HL-60 (cell line): ENCODE data around the gene ACTR8.

ENCODE experiments used
- DNase-seq, 2 experiments: peaks; one replicate each; pipeline ENCODE4 v3.0.0-alpha.2; 2010 to 2020; ENCODE audit warnings: low read depth in 1 of 2, low spot score in 1 of 2
- H3K27ac ChIP-seq: fragments of 250-450 bp; sonication (Bioruptor Pico); replicated peaks from 2 replicates; pipeline ENCODE4 v1.5.1; 2020; ENCODE audit warnings: mild to moderate bottlenecking, moderate library complexity
- H3K27me3 ChIP-seq: fragments of 250-450 bp; sonication (Bioruptor Pico); 2 replicates; pipeline ENCODE4 v1.5.1; 2021; ENCODE audit warnings: mild to moderate bottlenecking, moderate library complexity; ENCODE audit not compliant: insufficient read depth, poor library complexity, severe bottlenecking
- H3K4me3 ChIP-seq: replicated peaks from 2 replicates; pipeline ENCODE4 v1.5.1; 2011; ENCODE audit warnings: mild to moderate bottlenecking, control low read depth, low read length; ENCODE audit not compliant: insufficient read depth
- GABPA ChIP-seq: IDR thresholded peaks from 2 replicates; pipeline ENCODE4 v1.6.1; 2012; ENCODE audit warnings: low read depth
- POLR2AphosphoS5 ChIP-seq: IDR thresholded peaks from 2 replicates; pipeline ENCODE4 v1.6.1; 2012; ENCODE audit warnings: low read depth
- SPI1 ChIP-seq: IDR thresholded peaks from 2 replicates; pipeline ENCODE4 v1.6.1; 2012; ENCODE audit warnings: low read depth, mild to moderate bottlenecking, borderline replicate concordance
- TF ChIP-seq, protein P1 (sequence below): IDR thresholded peaks from 2 replicates; pipeline ENCODE4 v1.6.1; 2012; ENCODE audit warnings: low read depth; ENCODE audit not compliant: insufficient replicate concordance
- TF ChIP-seq, protein P2 (sequence below): IDR thresholded peaks from one replicate; pipeline ENCODE4 v1.5.1; 2011; ENCODE audit warnings: low read length, control low read depth, inconsistent platforms; ENCODE audit not compliant: insufficient read depth

Gene ACTR8

DNA sequence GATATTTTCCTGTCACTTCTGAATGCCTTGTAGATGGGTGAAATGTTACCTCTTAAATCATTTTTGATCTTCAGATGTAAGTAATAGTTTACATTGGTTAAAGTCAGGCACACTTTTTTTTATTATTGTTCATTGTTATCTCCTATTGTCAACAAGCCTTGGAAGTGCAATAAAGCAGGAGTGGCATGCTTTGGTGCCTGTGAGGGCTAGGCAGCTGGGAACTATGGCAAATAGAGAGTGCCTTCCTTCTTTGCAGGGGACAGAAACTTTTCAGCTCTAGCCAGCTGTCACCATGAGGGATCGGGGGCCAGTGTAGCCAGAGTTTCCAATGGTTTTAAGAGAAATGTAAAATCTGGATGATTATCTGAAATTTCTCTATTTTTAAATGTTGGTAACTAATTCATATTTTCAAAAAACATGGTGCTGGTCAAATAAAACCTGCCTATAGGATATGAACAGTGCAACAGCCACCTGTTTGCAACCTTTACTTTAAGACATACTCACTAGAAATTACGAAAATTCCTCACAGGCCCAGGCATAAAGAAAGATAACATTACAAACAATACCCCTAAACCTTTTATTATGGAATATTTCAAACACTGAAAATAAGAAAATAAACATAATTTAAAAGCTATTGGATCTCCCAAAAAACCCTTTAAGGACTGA lies 18.8 kb upstream of the ACTR8 start:
- DNase-seq: no peak
- TF ChIP-seq, protein P1, sequence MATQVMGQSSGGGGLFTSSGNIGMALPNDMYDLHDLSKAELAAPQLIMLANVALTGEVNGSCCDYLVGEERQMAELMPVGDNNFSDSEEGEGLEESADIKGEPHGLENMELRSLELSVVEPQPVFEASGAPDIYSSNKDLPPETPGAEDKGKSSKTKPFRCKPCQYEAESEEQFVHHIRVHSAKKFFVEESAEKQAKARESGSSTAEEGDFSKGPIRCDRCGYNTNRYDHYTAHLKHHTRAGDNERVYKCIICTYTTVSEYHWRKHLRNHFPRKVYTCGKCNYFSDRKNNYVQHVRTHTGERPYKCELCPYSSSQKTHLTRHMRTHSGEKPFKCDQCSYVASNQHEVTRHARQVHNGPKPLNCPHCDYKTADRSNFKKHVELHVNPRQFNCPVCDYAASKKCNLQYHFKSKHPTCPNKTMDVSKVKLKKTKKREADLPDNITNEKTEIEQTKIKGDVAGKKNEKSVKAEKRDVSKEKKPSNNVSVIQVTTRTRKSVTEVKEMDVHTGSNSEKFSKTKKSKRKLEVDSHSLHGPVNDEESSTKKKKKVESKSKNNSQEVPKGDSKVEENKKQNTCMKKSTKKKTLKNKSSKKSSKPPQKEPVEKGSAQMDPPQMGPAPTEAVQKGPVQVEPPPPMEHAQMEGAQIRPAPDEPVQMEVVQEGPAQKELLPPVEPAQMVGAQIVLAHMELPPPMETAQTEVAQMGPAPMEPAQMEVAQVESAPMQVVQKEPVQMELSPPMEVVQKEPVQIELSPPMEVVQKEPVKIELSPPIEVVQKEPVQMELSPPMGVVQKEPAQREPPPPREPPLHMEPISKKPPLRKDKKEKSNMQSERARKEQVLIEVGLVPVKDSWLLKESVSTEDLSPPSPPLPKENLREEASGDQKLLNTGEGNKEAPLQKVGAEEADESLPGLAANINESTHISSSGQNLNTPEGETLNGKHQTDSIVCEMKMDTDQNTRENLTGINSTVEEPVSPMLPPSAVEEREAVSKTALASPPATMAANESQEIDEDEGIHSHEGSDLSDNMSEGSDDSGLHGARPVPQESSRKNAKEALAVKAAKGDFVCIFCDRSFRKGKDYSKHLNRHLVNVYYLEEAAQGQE: no peak
- TF ChIP-seq POLR2AphosphoS5 (no peak), SPI1 (no peak), GABPA (no peak)
- TF ChIP-seq, protein P2, sequence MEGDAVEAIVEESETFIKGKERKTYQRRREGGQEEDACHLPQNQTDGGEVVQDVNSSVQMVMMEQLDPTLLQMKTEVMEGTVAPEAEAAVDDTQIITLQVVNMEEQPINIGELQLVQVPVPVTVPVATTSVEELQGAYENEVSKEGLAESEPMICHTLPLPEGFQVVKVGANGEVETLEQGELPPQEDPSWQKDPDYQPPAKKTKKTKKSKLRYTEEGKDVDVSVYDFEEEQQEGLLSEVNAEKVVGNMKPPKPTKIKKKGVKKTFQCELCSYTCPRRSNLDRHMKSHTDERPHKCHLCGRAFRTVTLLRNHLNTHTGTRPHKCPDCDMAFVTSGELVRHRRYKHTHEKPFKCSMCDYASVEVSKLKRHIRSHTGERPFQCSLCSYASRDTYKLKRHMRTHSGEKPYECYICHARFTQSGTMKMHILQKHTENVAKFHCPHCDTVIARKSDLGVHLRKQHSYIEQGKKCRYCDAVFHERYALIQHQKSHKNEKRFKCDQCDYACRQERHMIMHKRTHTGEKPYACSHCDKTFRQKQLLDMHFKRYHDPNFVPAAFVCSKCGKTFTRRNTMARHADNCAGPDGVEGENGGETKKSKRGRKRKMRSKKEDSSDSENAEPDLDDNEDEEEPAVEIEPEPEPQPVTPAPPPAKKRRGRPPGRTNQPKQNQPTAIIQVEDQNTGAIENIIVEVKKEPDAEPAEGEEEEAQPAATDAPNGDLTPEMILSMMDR: no peak
- no peak overlapping the region for H3K4me3 ChIP-seq
- H3K27ac ChIP-seq: no peak overlapping the region
- H3K27me3 ChIP-seq: no peaks in the 10 kb centered on the region

- Histone ChIP-seq H3K27me3 (no peaks in the 10 kb centered on the region), H3K27ac (no peak overlapping the region), H3K4me3 (no peak overlapping the region)
- DNase-seq: no peak
- no peak for TF ChIP-seq GABPA
- TF ChIP-seq, protein P1: no peak
- TF ChIP-seq POLR2AphosphoS5: no peak
- TF ChIP-seq, protein P2: no peak
- TF ChIP-seq SPI1: no peak
Measured at GRCh38 chr3:53899750-53900149, 17.8 kb upstream of the ACTR8 start.

DNA sequence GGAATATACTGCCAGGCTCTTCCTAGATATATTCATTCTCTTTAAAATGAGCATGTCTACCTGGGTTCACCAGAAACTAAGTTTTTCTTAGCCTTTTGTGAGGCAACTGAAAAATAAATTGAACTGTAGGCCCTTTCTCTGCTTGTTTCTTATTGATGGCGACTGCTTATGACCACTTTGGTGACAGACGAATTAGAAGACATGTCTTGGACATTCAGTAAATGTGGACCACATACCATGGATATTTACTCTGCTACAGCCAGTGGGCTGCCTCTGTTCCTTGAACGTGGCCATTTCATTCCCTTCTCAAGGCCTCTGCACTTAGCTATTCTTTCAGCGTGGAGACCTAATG lies 10.3 kb upstream of the ACTR8 start:
- no peak for TF ChIP-seq POLR2AphosphoS5
- no peak for TF ChIP-seq GABPA
- TF ChIP-seq, protein P2: no peak
- no peak for TF ChIP-seq SPI1
- TF ChIP-seq, protein P1: no peak
- H3K27ac ChIP-seq: peak overlapping the region; percentile 75

More for the DNA sequence above, 10.3 kb upstream of the ACTR8 start:
- Histone ChIP-seq H3K4me3 (peak overlapping the region; percentile 39), H3K27me3 (no peaks in the 10 kb centered on the region)
- DNase-seq: no peak
